Keratinocyte (primary cell): ENCODE data around the gene BACH1. TPM values are rescaled to one million over a fixed set of nuclear protein-coding genes. Genes with fewer than 3 reads are reported as not detected.

Experiments
- DNase-seq: peaks from one replicate; pipeline ENCODE4 v3.0.0-alpha.2; 2011; ENCODE audit warnings: low read depth, missing footprints, low spot score
- FAIRE-seq: peaks from 2 replicates; lab custom pipeline; 2011; peaks lifted over from hg19 to GRCh38; lab: Jason Lieb, UNC
- H2AFZ ChIP-seq: 2 replicates; pipeline ENCODE4 v1.6.0; 2012; ENCODE audit warnings: low read length, control low read depth, inconsistent platforms; ENCODE audit not compliant: control insufficient read depth
- H3K27ac ChIP-seq: 2 replicates; pipeline ENCODE4 v1.5.1; 2011; ENCODE audit warnings: low read length; ENCODE audit not compliant: control insufficient read depth, insufficient read depth
- H3K27me3 ChIP-seq: 3 replicates; pipeline ENCODE4 v1.6.0; 2011; ENCODE audit warnings: low read length; ENCODE audit not compliant: control insufficient read depth, insufficient read depth; ENCODE audit errors: extremely low read depth
- H3K36me3 ChIP-seq, 2 experiments: 2 replicates in 1 of 2; 3 replicates in 1 of 2; pipeline ENCODE4 v1.5.1; 2011; ENCODE audit warnings: low read length in 2 of 2, mild to moderate bottlenecking in 1 of 2; ENCODE audit not compliant: control insufficient read depth in 2 of 2, insufficient read depth in 2 of 2; ENCODE audit errors: extremely low read depth in 1 of 2
- H3K4me1 ChIP-seq: 3 replicates; pipeline ENCODE4 v1.5.1; 2011; ENCODE audit warnings: low read length; ENCODE audit not compliant: control insufficient read depth, insufficient read depth; ENCODE audit errors: extremely low read depth
- H3K4me2 ChIP-seq: 3 replicates; pipeline ENCODE4 v1.6.0; 2011; ENCODE audit warnings: low read depth, low read length; ENCODE audit not compliant: control insufficient read depth, insufficient read depth; ENCODE audit errors: extremely low read depth
- H3K4me3 ChIP-seq, 3 experiments: fragments of 200-600 bp in 1 of 3; sonication (generic) in 1 of 3; 2 replicates in 2 of 3; 3 replicates in 1 of 3; pipeline ENCODE4 v1.5.1; 2011 to 2016; ENCODE audit warnings: low read length in 3 of 3, mild to moderate bottlenecking in 3 of 3, control low read depth in 2 of 3, inconsistent platforms in 1 of 3, low read depth in 1 of 3, mixed read lengths in 1 of 3, mixed run types in 1 of 3, moderate library complexity in 1 of 3; ENCODE audit not compliant: control insufficient read depth in 2 of 3, insufficient read depth in 2 of 3; ENCODE audit errors: extremely low read depth in 1 of 3
- H3K79me2 ChIP-seq: 2 replicates; pipeline ENCODE4 v1.6.0; 2012; ENCODE audit warnings: low read length; ENCODE audit not compliant: control insufficient read depth, insufficient read depth
- H3K9ac ChIP-seq: 3 replicates; pipeline ENCODE4 v1.6.0; 2011; ENCODE audit warnings: low read length; ENCODE audit not compliant: control insufficient read depth, insufficient read depth; ENCODE audit errors: extremely low read depth
- H3K9me1 ChIP-seq: 3 replicates; pipeline ENCODE4 v1.6.0; 2011; ENCODE audit warnings: low read length; ENCODE audit not compliant: control insufficient read depth, insufficient read depth; ENCODE audit errors: extremely low read depth
- H3K9me3 ChIP-seq: 2 replicates; pipeline ENCODE4 v1.5.1; 2012; ENCODE audit warnings: low read depth, low read length; ENCODE audit not compliant: control insufficient read depth
- H4K20me1 ChIP-seq: 3 replicates; pipeline ENCODE4 v1.6.0; 2011; ENCODE audit warnings: low read length; ENCODE audit not compliant: control insufficient read depth, insufficient read depth; ENCODE audit errors: extremely low read depth
- CTCF ChIP-seq, 3 experiments: IDR thresholded peaks in 1 of 3; conservative IDR thresholded peaks in 1 of 3; optimal IDR thresholded peaks in 1 of 3; 2 replicates in 2 of 3; 3 replicates in 1 of 3; pipeline versions ENCODE3 to v1.5.1; 2011; ENCODE audit warnings: low read length in 3 of 3, mild to moderate bottlenecking in 3 of 3, moderate library complexity in 2 of 3, control low read depth in 1 of 3, inconsistent platforms in 1 of 3; ENCODE audit not compliant: insufficient read depth in 2 of 3; ENCODE audit errors: extremely low read depth in 1 of 3
- EZH2 ChIP-seq: IDR thresholded peaks from one replicate; pipeline ENCODE4 v1.6.1; 2012; ENCODE audit warnings: inconsistent platforms, mild to moderate bottlenecking, low read length, moderate library complexity
- dilution Hi-C: fragments of 300-500 bp; cut with MboI; formaldehyde crosslinking; loops from one replicate; pipeline ENCODE4 v1.7.0; 2020; ENCODE audit warnings: low sequenced_read_pairs; ENCODE audit not compliant: extremely low pct_ligation_motif_present
- polyA plus RNA-seq, 5 experiments: library from polyadenylated mRNA; depleted of rRNA in 3 of 5; stranded (reverse) in 3 of 5; stranded (forward) in 1 of 5; unstranded in 1 of 5; fragments of >200 nt; gene quantifications; 1 replicate in 1 of 5; 2 replicates in 3 of 5; 3 replicates in 1 of 5; pipeline versions ENCODE4 v1.2.1 to v1.2.3, GENCODE V29; 2011 to 2012; ENCODE audit warnings: missing spikeins in 2 of 5, low read depth in 1 of 5, low replicate concordance in 1 of 5

BACH1 gene
- polyA plus RNA-seq, 1 donor (not counting 4 experiments of a cell fraction or from before 2014, with no cell fraction given): 33.1 TPM

- Histone ChIP-seq H3K9ac (no peak overlapping the region), H3K36me3 (peaks cover 0 to 6% of the 10 kb centered on the region in 2 experiments), H4K20me1 (peaks cover 13% of the 10 kb centered on the region), H2AFZ (no peak overlapping the region), H3K27me3 (no peaks in the 10 kb centered on the region), H3K4me1 (peaks cover 52% of the 10 kb centered on the region), H3K4me3 (no peak overlapping the region), H3K27ac (peak overlapping the region; percentile 100), H3K4me2 (peak overlapping the region; percentile 100), H3K9me3 (no peaks in the 10 kb centered on the region), H3K79me2 (peaks cover 89% of the 10 kb centered on the region), H3K9me1 (no peaks in the 10 kb centered on the region)
- FAIRE-seq (no peak), DNase-seq (no peak)
- TF ChIP-seq CTCF (optimal IDR thresholded peaks at IDR 0.05 in 1 of 3, IDR thresholded peaks at IDR 0.05 in 1 of 3, conservative IDR thresholded peaks at IDR 0.05 in 1 of 3; ENCODE audit: extremely low read depth in 1 of 3, insufficient read depth in 2 of 3, low read length in 3 of 3) (no peak), EZH2 (no peak)
- dilution Hi-C loops: no loop called here
These were observed 4.6 kb downstream of the BACH1 start for GRCh38 chr21:29303288-29303687.

GRCh38 chr21:29304597-29304996 is 5.9 kb downstream of the BACH1 start:
- Histone ChIP-seq H3K79me2 (peaks cover 98% of the 10 kb centered on the region), H4K20me1 (peaks cover 13% of the 10 kb centered on the region), H3K9me1 (no peaks in the 10 kb centered on the region), H3K27ac (peak overlapping the region; percentile 25), H3K4me3 (no peak overlapping the region), H3K4me2 (peak overlapping the region; percentile 48), H3K9ac (no peak overlapping the region), H2AFZ (no peak overlapping the region), H3K36me3 (peaks cover 0 to 6% of the 10 kb centered on the region in 2 experiments), H3K9me3 (no peaks in the 10 kb centered on the region), H3K27me3 (no peaks in the 10 kb centered on the region), H3K4me1 (peaks cover 52% of the 10 kb centered on the region)
- TF ChIP-seq CTCF (optimal IDR thresholded peaks at IDR 0.05 in 1 of 3, IDR thresholded peaks at IDR 0.05 in 1 of 3, conservative IDR thresholded peaks at IDR 0.05 in 1 of 3; ENCODE audit: extremely low read depth in 1 of 3, insufficient read depth in 2 of 3, low read length in 3 of 3) (no peak), EZH2 (no peak)
- dilution Hi-C loops: no loop called here
- DNase-seq (no peak), FAIRE-seq (no peak)
